DMS153 treated with DMSO at 0.1 percent for 48 hours (cell line): Measurements from ENCODE around the gene ANKS1A.
"Not testable (repeated sequence)": the region's sequence is repeated elsewhere in the genome, so short reads cannot be mapped to it uniquely, and the experiment has no call there.

Experiments used
- DNase-seq: peaks from one replicate; lab custom pipeline; 2025; ENCODE audit not compliant: unreplicated experiment; lab: John Stamatoyannopoulos, UW

Gene ANKS1A

GRCh38 chr6:34990971-34991560 is 102.0 kb downstream of the ANKS1A start:
- DNase-seq, result no peak

GRCh38 chr6:34992376-34992775 is 103.3 kb downstream of the ANKS1A start:
- peak; percentile 57 for DNase-seq

- DNase-seq, result no peak
Measured at GRCh38 chr6:34993213-34993612, 104.2 kb downstream of the ANKS1A start.

- DNase-seq, result no peak
Measured at GRCh38 chr6:34994693-34995092, 105.6 kb downstream of the ANKS1A start.

DNA sequence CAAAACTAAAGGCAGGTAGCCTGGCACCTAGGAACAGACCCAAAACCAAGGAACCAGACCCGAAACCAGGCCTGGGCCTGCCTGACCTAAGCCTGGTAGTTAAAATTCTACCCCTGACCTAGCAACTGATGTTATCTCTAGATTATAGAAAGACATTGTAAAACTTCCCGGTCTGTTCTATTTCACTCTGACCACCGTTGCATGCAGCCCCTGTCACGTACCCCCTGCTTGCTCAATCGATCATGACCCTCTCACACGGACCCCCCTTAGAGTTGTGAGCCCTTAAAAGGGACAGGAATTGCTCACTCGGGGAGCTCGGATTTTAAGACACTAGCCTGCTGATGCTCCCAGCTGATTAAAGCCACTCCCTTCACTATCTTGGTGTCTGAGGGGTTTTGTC is 109.4 kb downstream of the ANKS1A start:
- not testable (repeated sequence) for DNase-seq

DNA sequence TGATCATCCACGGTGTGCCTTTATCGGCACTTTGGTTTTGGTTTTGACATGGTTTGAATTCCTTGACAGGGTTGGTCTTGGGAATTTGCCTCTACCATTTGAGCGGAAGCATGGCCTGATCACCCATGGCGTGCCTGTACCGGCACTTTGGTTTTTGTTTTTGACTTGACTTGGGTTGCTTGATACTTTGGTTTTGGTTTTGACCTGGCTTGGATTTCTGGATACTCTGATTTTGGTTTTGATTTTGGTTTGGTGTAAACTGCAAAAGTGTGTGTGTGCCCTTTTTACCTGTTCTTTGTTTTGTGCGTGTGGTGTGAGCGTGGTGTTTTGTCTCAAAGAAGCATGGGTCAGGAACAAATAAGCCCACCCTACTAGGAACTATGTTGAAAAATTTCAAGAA is 110.1 kb downstream of the ANKS1A start:
- not testable (repeated sequence) for DNase-seq

- not testable (repeated sequence) for DNase-seq
Measured at GRCh38 chr6:34999962-35000361, 110.9 kb downstream of the ANKS1A start.

DNA sequence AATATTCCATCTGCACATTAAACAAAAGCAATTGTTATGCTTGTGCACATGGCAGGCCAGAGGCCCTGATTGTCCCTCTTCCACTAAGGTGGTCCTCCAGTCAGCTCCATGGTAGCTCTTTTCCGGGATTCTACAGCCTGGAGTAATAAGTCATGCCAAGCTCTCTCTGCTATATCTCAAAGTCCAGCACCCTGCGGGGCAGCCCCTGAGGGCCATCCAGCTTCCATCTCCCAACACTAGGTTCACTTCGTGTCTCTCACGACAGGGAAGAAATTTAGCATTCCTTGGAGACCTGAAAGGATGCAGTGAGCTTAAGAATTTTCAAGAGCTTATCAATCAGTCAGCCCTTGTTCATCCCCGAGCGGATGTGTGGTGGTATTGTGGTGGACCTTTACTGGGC is 112.3 kb downstream of the ANKS1A start:
- not testable (repeated sequence) for DNase-seq

GRCh38 chr6:35003886-35004530 is 115.0 kb downstream of the ANKS1A start:
- not testable (repeated sequence) for DNase-seq

DNA sequence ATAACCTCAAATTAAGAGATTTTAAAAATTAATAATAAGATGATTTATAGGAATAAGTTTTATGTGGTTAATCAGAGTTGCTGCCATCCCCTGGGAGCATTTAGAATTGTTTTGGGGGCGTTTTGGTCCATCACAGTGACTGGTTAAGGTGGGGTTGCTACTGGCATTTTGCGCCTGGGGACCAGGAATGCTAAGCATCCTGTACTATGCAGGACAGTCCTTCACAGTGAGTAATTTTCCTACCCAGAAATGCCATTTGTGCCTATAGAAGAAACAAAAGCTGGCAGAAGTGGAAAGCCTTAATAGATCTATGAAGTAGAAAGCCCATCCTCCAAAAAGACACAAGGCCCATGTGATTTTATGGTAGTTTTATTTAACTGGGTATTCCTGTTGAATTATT is 118.0 kb downstream of the ANKS1A start:
- DNase-seq, result no peak

GRCh38 chr6:35008858-35009257 is 119.8 kb downstream of the ANKS1A start:
- DNase-seq, result no peak

- no peak for DNase-seq
Measured at GRCh38 chr6:35011096-35012041, 122.3 kb downstream of the ANKS1A start.

DNA sequence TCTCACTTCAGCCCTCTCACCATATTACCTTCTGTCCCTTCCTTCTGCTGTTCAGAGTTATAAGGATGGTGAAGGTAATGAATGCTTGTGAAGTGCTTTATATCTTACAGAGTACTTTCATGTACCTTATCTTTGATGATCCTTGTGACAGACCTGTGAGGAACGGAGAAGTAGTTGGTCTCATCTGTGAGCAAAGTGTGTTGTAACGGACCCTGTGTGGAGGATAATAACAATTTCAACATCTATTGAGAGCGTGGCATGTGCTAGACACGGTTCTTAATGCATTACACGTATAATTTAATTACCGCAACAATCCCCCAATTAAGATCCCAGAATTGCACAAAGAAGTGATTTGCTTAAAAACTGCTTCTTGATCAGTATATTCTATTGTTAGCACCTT is 124.6 kb downstream of the ANKS1A start:
- DNase-seq, result no peak

DNA sequence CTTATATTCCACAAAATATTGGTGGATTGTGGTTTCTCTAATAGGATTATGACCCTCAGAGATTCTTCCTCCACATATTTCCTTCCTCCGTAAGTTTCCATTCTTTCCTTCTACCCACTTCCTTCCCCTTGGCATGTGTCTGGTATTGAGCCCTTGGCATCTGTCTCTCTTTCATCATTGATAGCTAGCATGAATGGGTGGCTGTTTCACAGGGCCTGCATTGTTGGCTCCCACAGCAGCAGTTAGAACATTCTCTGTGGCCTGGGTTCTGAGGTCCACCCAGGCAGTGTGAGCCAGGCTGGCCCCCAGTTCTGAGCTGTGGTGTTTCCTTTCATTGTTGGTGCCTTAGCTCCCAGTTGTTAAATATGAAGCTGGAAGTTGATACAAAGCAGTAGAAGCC is 125.3 kb downstream of the ANKS1A start:
- DNase-seq, result no peak

- no peak for DNase-seq
Measured at GRCh38 chr6:35014786-35015185, 125.7 kb downstream of the ANKS1A start.

GRCh38 chr6:35015476-35015875 is 126.4 kb downstream of the ANKS1A start:
- no peak for DNase-seq

- no peak for DNase-seq
Measured at GRCh38 chr6:35015996-35016395, 126.9 kb downstream of the ANKS1A start.

DNA sequence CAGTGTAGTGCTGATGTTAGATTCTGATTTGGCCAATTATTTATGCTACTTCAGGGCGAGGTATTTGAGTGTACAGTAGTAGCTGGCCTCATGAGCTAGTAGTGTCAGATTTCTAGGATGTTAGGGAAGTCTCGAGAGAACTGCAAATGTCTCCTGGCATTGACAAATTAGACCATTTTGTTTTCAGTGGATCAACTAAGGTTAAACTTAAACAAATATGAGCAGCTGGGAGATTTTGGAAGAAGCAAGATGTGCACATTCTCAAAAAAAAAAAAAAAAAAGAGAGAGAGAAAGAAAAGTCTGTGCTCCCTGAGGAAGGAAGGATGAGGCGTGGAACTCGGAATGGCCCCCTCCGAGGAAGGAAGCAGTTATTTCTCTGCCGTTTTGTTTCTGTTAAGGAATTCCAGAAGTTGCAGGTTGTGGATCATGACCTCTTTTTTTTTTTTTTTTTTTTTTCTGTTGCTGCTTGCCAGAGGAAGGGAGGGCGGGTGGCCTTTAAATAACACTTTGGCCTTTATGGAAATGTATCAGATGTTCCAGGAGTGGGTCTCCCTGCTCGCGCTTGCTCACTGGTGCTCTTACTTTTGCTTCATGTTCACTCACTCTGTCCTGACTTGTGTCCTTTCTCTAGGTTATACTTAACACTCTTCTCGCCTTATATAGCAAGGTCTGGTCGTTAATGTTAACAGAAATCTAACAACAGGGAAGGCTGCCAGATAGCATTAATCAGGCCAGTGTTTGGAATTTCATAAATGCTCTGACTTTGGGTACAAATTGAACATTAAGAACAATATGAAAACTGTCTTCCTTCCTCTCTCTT is 127.7 kb downstream of the ANKS1A start:
- DNase-seq, result no peak

DNA sequence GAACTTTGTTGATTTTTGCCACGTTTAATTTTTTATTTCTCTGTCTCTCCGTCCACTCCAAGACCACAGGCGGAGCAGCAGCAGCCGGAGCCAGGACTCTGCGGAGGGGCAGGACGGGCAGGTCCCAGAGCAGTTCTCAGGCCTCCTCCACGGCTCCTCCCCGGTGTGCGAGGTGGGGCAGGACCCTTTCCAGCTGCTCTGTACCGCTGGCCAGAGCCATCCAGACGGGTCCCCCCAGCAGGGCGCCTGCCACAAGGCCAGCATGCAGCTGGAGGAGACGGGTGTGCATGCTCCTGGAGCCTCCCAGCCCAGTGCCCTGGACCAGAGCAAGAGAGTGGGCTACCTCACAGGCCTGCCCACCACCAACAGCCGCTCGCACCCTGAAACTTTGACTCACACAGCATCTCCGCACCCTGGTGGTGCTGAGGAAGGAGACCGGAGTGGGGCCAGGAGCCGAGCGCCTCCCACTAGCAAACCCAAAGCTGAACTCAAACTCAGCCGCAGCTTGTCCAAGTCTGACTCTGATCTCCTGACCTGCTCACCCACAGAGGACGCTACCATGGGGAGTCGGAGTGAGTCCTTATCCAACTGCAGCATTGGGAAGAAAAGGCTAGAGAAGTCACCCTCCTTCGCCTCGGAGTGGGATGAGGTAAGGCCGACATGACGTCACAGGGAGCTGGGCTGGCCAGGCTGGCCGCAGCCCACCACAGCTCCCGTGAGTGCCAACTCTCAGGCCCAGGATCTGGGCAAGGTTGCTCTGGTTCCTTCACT is 128.5 kb downstream of the ANKS1A start:
- no peak for DNase-seq

- DNase-seq, result no peak
Measured at GRCh38 chr6:35018182-35018519, 129.1 kb downstream of the ANKS1A start.
